ENCODE data around the gene SHROOM1.

Gene SHROOM1

DNA sequence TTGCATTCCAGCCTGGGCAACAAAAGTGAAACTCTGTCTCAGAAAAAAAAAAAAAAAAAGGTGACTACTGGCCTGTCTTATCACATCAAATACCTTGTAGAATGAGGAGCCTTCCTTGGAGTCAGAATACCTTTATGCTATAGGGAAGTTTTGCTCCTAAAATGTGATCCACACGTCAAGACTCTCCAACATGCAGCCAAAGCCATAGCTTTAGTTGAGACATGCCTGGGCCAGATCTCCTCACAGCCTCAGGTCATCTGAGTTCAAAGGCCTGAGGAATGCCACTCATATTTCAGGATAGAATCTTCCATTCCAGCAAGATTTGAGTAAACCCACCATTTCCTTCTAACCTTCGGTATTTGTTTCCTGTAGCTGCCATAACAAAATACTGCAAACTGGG, 31.1 kb downstream of the SHROOM1 start:
- TF ChIP-seq EZH2 (optimal IDR thresholded peaks at IDR 0.05; ENCODE audit: low read depth, low read length) = no peak
- TF ChIP-seq, protein P1, sequence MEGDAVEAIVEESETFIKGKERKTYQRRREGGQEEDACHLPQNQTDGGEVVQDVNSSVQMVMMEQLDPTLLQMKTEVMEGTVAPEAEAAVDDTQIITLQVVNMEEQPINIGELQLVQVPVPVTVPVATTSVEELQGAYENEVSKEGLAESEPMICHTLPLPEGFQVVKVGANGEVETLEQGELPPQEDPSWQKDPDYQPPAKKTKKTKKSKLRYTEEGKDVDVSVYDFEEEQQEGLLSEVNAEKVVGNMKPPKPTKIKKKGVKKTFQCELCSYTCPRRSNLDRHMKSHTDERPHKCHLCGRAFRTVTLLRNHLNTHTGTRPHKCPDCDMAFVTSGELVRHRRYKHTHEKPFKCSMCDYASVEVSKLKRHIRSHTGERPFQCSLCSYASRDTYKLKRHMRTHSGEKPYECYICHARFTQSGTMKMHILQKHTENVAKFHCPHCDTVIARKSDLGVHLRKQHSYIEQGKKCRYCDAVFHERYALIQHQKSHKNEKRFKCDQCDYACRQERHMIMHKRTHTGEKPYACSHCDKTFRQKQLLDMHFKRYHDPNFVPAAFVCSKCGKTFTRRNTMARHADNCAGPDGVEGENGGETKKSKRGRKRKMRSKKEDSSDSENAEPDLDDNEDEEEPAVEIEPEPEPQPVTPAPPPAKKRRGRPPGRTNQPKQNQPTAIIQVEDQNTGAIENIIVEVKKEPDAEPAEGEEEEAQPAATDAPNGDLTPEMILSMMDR (IDR thresholded peaks at IDR 0.05; ENCODE audit: low read length) = no peak
- Histone ChIP-seq H3K4me2 (ENCODE audit: low read depth, low read length) (no peak overlapping the region), H3K4me3 (ENCODE audit: low read length) (no peak overlapping the region), H3K36me3 (replicated peaks; ENCODE audit: insufficient read depth, low read length) (no peaks in the 10 kb centered on the region), H3K27me3 (replicated peaks; ENCODE audit: insufficient read depth, low read length) (no peaks in the 10 kb centered on the region), H3K4me1 (ENCODE audit: low read length) (no peaks in the 10 kb centered on the region), H4K20me1 (ENCODE audit: insufficient read depth, low read length) (no peaks in the 10 kb centered on the region), H3K9me3 (replicated peaks; ENCODE audit: insufficient read depth, low read length) (no peaks in the 10 kb centered on the region), H3K9ac (ENCODE audit: low read length) (no peak overlapping the region), H3K27ac (ENCODE audit: low read length) (no peak overlapping the region), H3K9me2 (replicated peaks; ENCODE audit: insufficient read depth, low read length) (no peaks in the 10 kb centered on the region), H3F3A (ENCODE audit: insufficient read depth, low read length) (no peaks in the 10 kb centered on the region), H3K79me2 (ENCODE audit: low read length) (no peaks in the 10 kb centered on the region), H2AFZ (ENCODE audit: low read length) (no peak overlapping the region)
- DNase-seq = no peak

DNA sequence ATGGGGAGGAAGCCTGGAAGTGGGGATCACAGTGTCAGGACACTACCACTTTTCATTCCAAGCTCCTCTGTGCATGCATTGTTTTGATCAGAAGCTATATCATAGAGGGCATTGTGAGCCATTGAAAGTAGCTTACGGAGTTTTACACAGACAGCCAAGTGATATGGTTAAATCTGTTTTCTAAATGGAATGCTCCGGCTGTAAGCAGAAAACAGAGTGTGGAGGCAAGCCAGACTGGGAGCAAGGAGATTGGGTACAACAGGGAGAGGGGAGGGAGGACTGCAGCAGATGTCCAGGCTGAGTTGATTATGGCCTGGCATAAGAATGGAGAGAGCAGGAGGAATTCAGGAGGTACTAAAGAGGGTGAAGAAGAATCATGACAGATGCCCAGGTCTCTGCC, 32.8 kb downstream of the SHROOM1 start:
- no peak for TF ChIP-seq EZH2phosphoT487 (IDR thresholded peaks at IDR 0.05; ENCODE audit: low read length)
- no peak for TF ChIP-seq EZH2 (optimal IDR thresholded peaks at IDR 0.05; ENCODE audit: low read depth, low read length)
- TF ChIP-seq, protein P1 (IDR thresholded peaks at IDR 0.05; ENCODE audit: low read length) = no peak
- no peak for DNase-seq
- no peaks in the 10 kb centered on the region for H3F3A ChIP-seq (ENCODE audit: insufficient read depth, low read length)
- no peaks in the 10 kb centered on the region for H3K9me2 ChIP-seq (replicated peaks; ENCODE audit: insufficient read depth, low read length)
- H3K27me3 ChIP-seq (replicated peaks; ENCODE audit: insufficient read depth, low read length) = no peaks in the 10 kb centered on the region
- H3K36me3 ChIP-seq (replicated peaks; ENCODE audit: insufficient read depth, low read length) = no peaks in the 10 kb centered on the region
- no peak overlapping the region for H3K4me3 ChIP-seq (ENCODE audit: low read length)
- no peaks in the 10 kb centered on the region for H3K9me3 ChIP-seq (replicated peaks; ENCODE audit: insufficient read depth, low read length)
- H3K4me1 ChIP-seq (ENCODE audit: low read length) = no peaks in the 10 kb centered on the region
- no peak overlapping the region for H3K27ac ChIP-seq (ENCODE audit: low read length)
- no peak overlapping the region for H3K4me2 ChIP-seq (ENCODE audit: low read depth, low read length)
- H4K20me1 ChIP-seq (ENCODE audit: insufficient read depth, low read length) = no peaks in the 10 kb centered on the region
- H3K79me2 ChIP-seq (ENCODE audit: low read length) = no peaks in the 10 kb centered on the region
- no peak overlapping the region for H3K9ac ChIP-seq (ENCODE audit: low read length)
- H2AFZ ChIP-seq (ENCODE audit: low read length) = no peak overlapping the region

DNA sequence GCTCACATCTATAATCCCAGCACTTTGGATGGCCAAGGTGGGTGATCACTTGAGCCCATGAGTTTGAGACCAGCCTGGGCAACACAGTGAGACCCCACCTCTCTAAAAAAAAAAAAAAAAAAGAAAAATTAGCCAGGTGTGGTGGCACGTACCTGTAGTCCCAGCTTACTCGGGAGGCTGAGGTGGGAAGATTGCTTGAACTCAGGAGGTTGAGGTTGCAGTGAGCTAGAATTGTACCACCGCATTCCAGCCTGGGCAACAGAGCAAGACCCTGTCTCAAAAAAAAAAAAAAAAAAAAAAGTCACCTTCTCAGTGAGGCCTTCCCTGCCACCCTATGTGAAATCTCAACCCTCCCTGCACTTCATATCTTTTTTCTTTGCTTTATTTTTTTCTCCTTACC, 39.4 kb downstream of the SHROOM1 start:
- Histone ChIP-seq H3F3A (ENCODE audit: insufficient read depth, low read length) (no peaks in the 10 kb centered on the region), H3K9me2 (replicated peaks; ENCODE audit: insufficient read depth, low read length) (no peaks in the 10 kb centered on the region), H4K20me1 (ENCODE audit: insufficient read depth, low read length) (no peaks in the 10 kb centered on the region), H3K4me2 (ENCODE audit: low read depth, low read length) (no peak overlapping the region), H3K79me2 (ENCODE audit: low read length) (no peaks in the 10 kb centered on the region), H3K9ac (ENCODE audit: low read length) (no peak overlapping the region), H3K27me3 (replicated peaks; ENCODE audit: insufficient read depth, low read length) (no peaks in the 10 kb centered on the region), H3K4me1 (ENCODE audit: low read length) (no peaks in the 10 kb centered on the region), H2AFZ (ENCODE audit: low read length) (no peak overlapping the region), H3K4me3 (ENCODE audit: low read length) (no peak overlapping the region), H3K36me3 (replicated peaks; ENCODE audit: insufficient read depth, low read length) (no peaks in the 10 kb centered on the region), H3K9me3 (replicated peaks; ENCODE audit: insufficient read depth, low read length) (no peaks in the 10 kb centered on the region), H3K27ac (ENCODE audit: low read length) (no peak overlapping the region)
- no peak for TF ChIP-seq EZH2 (optimal IDR thresholded peaks at IDR 0.05; ENCODE audit: low read depth, low read length)
- no peak for DNase-seq

DNA sequence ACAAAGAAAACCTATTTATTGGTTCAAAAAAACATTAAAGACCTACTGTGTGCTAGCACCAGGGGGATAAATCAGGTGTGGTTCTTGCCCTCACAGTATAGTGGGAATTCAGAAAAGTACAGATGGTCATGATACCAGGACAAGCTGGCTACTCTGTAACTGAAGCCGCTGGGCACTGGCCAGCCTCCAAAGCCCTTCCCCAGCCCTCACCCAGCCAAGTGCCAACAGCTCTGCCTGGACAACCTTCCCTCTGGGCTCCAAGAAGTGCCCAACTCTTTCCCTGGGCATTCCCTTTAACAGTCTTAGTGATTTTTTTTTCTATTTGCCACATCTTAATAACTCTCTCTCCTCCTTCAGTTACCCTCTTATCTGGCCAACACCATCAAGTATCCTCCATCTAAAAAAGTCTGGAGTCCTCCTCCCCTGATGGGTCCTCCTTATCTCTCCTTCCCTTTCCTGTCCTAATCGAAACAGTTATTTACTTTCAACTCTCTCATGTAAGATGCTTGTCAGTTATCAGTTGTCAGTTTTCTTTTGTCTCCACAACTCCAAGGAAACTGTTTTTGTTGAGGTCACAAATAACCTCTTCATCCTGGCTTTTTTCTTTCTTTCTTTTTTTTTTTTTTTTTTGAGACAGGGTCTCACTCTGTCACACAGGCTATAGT, 40.1 kb downstream of the SHROOM1 start:
- Histone ChIP-seq H3K9ac (ENCODE audit: low read length) (no peak overlapping the region), H3K79me2 (ENCODE audit: low read length) (no peaks in the 10 kb centered on the region), H3K4me2 (ENCODE audit: low read depth, low read length) (no peak overlapping the region), H3K36me3 (replicated peaks; ENCODE audit: insufficient read depth, low read length) (no peaks in the 10 kb centered on the region), H3F3A (ENCODE audit: insufficient read depth, low read length) (no peaks in the 10 kb centered on the region), H3K4me3 (ENCODE audit: low read length) (no peak overlapping the region), H3K27ac (ENCODE audit: low read length) (no peak overlapping the region), H2AFZ (ENCODE audit: low read length) (no peak overlapping the region), H4K20me1 (ENCODE audit: insufficient read depth, low read length) (no peaks in the 10 kb centered on the region), H3K4me1 (ENCODE audit: low read length) (no peaks in the 10 kb centered on the region), H3K9me3 (replicated peaks; ENCODE audit: insufficient read depth, low read length) (no peaks in the 10 kb centered on the region), H3K27me3 (replicated peaks; ENCODE audit: insufficient read depth, low read length) (no peaks in the 10 kb centered on the region), H3K9me2 (replicated peaks; ENCODE audit: insufficient read depth, low read length) (no peaks in the 10 kb centered on the region)
- DNase-seq = no peak
- TF ChIP-seq EZH2phosphoT487 (IDR thresholded peaks at IDR 0.05; ENCODE audit: low read length) (no peak), EZH2 (optimal IDR thresholded peaks at IDR 0.05; ENCODE audit: low read depth, low read length) (no peak)
- TF ChIP-seq, protein P1 (IDR thresholded peaks at IDR 0.05; ENCODE audit: low read length) = no peak
